ENCODE measurements around the gene TRABD2A.
A peak's percentile ranks its signal among the peaks of the same experiment; 100 is the strongest.

TRABD2A gene

GRCh38 chr2:84815146-84815545 is 65.7 kb downstream of the TRABD2A start:
- DNase-seq, result no peak

GRCh38 chr2:84811839-84812431 is 68.9 kb downstream of the TRABD2A start:
- no peak for DNase-seq

- no peak for DNase-seq
Measured at GRCh38 chr2:84808279-84808678, 72.6 kb downstream of the TRABD2A start.

GRCh38 chr2:84807063-84807485 is 73.8 kb downstream of the TRABD2A start:
- no peak for DNase-seq

- DNase-seq, result no peak
Measured at GRCh38 chr2:84805250-84805958, 75.5 kb downstream of the TRABD2A start.

- DNase-seq, result no peak
Measured at GRCh38 chr2:84801811-84802210, 79.1 kb downstream of the TRABD2A start.

GRCh38 chr2:84800194-84800805 is 80.6 kb downstream of the TRABD2A start:
- no peak for DNase-seq

- DNase-seq, result no peak
Measured at GRCh38 chr2:84799772-84800171, 81.1 kb downstream of the TRABD2A start.

GRCh38 chr2:84797271-84797670 is 83.6 kb downstream of the TRABD2A start:
- DNase-seq, result no peak

GRCh38 chr2:84796798-84797197 is 84.1 kb downstream of the TRABD2A start:
- no peak for DNase-seq

GRCh38 chr2:84793641-84794040 is 87.2 kb downstream of the TRABD2A start:
- no peak for DNase-seq

GRCh38 chr2:84792856-84793522 is 87.9 kb downstream of the TRABD2A start:
- DNase-seq, result no peak

GRCh38 chr2:84788498-84788897 is 92.4 kb downstream of the TRABD2A start:
- no peak for DNase-seq

GRCh38 chr2:84788027-84788426 is 92.9 kb downstream of the TRABD2A start:
- no peak for DNase-seq

GRCh38 chr2:84786601-84787000 is 94.3 kb downstream of the TRABD2A start:
- DNase-seq, result no peak

- DNase-seq, result no peak
Measured at GRCh38 chr2:84785950-84786349, 94.9 kb downstream of the TRABD2A start.

GRCh38 chr2:84782717-84783442 is 98.0 kb downstream of the TRABD2A start:
- DNase-seq, result no peak

- peak; percentile 26 for DNase-seq
Measured at GRCh38 chr2:84781942-84782716, 98.8 kb downstream of the TRABD2A start.

GRCh38 chr2:84779781-84780180 is 101.1 kb downstream of the TRABD2A start:
- DNase-seq, result no peak

- no peak for DNase-seq
Measured at GRCh38 chr2:84778911-84779690, 101.8 kb downstream of the TRABD2A start.

GRCh38 chr2:84776011-84776410 is 104.9 kb downstream of the TRABD2A start:
- DNase-seq, result no peak

Measured in retina (tissue), 1 donor.